Tibial artery (tissue), 4 donors: ENCODE results near the gene GINS3.

Experiments
- DNase-seq, 2 donors: peaks; one replicate each; pipeline ENCODE4 v3.0.0-alpha.2; 2019
- H3K27ac ChIP-seq, 2 donors: fragments of 200-600 bp; sonication (generic) in 1 of 2; 1 replicate in 1 of 2; 2 replicates in 1 of 2; pipeline ENCODE4 v1.5.1; 2018 to 2019; ENCODE audit warnings: mild to moderate bottlenecking in 1 of 2
- H3K27me3 ChIP-seq, 2 donors: fragments of 200-600 bp; sonication (generic) in 1 of 2; one replicate each; pipeline versions ENCODE4 v1.5.1 to v1.6.0; 2016 to 2019
- H3K36me3 ChIP-seq, 3 donors: fragments of 200-600 bp; sonication (generic) in 2 of 3; one replicate each; pipeline ENCODE4 v1.5.1; 2016 to 2019; ENCODE audit warnings: mild to moderate bottlenecking in 2 of 3
- H3K4me1 ChIP-seq, 4 donors: fragments of 200-600 bp; sonication (generic) in 2 of 4; 1 replicate in 3 of 4; 2 replicates in 1 of 4; pipeline ENCODE4 v1.5.1; 2016 to 2019
- H3K4me3 ChIP-seq, 2 donors: fragments of 200-600 bp; sonication (generic) in 1 of 2; 1 replicate in 1 of 2; 2 replicates in 1 of 2; pipeline ENCODE4 v1.5.1; 2018 to 2019; ENCODE audit warnings: mild to moderate bottlenecking in 2 of 2
- H3K9me3 ChIP-seq, 3 donors: fragments of 200-600 bp; sonication (generic) in 1 of 3; one replicate each; pipeline ENCODE4 v1.5.1; 2016 to 2019
- intact Hi-C: fragments of 100-400 bp; cut with DNase I; formaldehyde crosslinking; loops from one replicate; pipeline ENCODE4 v1.15.0; 2023; ENCODE audit warnings: low total_unique reads
- TF ChIP-seq, protein P1 (sequence below), 2 experiments: fragments of 200-600 bp in 1 of 2; fragments of 450-650 bp in 1 of 2; IDR thresholded peaks; one replicate each; pipeline ENCODE4 v1.5.1; 2017 to 2019; ENCODE audit warnings: antibody characterized with exemption in 2 of 2, mild to moderate bottlenecking in 1 of 2, moderate library complexity in 1 of 2

The GINS3 gene

GRCh38 chr16:58366247-58367031, 25.8 kb upstream of the GINS3 start:
- intact Hi-C loops = no loop called here
- Histone ChIP-seq H3K4me3 (no peak overlapping the region), H3K27ac (no peak overlapping the region), H3K9me3 (no peaks in the 10 kb centered on the region), H3K27me3 (no peaks in the 10 kb centered on the region), H3K36me3 (no peaks in the 10 kb centered on the region), H3K4me1 (no peaks in the 10 kb centered on the region)
- TF ChIP-seq, protein P1, sequence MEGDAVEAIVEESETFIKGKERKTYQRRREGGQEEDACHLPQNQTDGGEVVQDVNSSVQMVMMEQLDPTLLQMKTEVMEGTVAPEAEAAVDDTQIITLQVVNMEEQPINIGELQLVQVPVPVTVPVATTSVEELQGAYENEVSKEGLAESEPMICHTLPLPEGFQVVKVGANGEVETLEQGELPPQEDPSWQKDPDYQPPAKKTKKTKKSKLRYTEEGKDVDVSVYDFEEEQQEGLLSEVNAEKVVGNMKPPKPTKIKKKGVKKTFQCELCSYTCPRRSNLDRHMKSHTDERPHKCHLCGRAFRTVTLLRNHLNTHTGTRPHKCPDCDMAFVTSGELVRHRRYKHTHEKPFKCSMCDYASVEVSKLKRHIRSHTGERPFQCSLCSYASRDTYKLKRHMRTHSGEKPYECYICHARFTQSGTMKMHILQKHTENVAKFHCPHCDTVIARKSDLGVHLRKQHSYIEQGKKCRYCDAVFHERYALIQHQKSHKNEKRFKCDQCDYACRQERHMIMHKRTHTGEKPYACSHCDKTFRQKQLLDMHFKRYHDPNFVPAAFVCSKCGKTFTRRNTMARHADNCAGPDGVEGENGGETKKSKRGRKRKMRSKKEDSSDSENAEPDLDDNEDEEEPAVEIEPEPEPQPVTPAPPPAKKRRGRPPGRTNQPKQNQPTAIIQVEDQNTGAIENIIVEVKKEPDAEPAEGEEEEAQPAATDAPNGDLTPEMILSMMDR (IDR thresholded peaks at IDR 0.05) = no peak
- DNase-seq = no peak

DNA sequence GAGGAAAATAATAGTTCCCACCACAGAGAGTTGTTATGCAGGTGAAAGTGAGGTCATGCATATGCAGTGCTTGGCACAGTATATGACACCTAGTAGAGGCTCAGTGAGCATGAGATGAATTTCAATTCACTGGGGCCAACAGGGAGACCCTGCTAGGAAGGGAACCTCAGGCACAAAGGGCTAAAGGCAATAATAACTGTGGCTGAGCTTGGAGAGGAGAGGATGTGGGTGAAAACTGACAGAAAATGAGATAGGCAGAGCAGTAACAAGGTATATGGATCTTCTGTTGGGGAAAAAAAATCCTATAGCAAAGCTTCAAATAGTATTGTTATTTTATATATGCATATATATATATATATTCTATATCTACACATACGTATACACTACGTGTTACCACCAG, 25.0 kb upstream of the GINS3 start:
- intact Hi-C loops = no loop called here
- Histone ChIP-seq H3K4me1 (no peaks in the 10 kb centered on the region), H3K27ac (no peak overlapping the region), H3K27me3 (no peaks in the 10 kb centered on the region), H3K36me3 (no peaks in the 10 kb centered on the region), H3K4me3 (no peak overlapping the region), H3K9me3 (no peaks in the 10 kb centered on the region)
- TF ChIP-seq, protein P1 (IDR thresholded peaks at IDR 0.05) = no peak
- no peak for DNase-seq

DNA sequence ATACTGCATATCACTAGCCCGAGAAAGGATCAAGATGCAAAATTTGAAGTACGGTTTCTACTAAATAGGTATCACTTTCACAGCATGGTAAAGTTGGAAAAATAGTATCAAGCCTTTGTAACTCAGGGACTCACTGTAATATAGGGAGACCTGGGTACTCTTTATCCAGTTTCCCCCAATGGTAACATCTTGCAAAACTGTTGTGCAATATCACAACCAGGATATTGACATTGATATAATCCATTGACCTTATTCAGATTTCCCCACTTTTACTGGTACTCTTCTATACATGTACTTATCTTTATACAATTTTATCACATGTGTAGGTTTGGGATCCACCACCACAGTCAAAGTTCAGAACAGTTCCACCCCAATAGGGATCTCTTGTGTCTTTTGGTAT, 20.4 kb upstream of the GINS3 start:
- TF ChIP-seq, protein P1 (IDR thresholded peaks at IDR 0.05) = no peak
- no peaks in the 10 kb centered on the region for H3K9me3 ChIP-seq
- no peak overlapping the region for H3K4me3 ChIP-seq
- no peak for DNase-seq
- H3K27ac ChIP-seq = no peak overlapping the region
- H3K27me3 ChIP-seq = no peaks in the 10 kb centered on the region
- no peaks in the 10 kb centered on the region for H3K4me1 ChIP-seq
- intact Hi-C loops = no loop called here
- H3K36me3 ChIP-seq = no peaks in the 10 kb centered on the region

- Histone ChIP-seq H3K36me3 (no peaks in the 10 kb centered on the region), H3K4me1 (no peaks in the 10 kb centered on the region), H3K27me3 (peaks cover 0 to 10% of the 10 kb centered on the region in 2 donors), H3K27ac (no peak overlapping the region), H3K4me3 (no peak overlapping the region), H3K9me3 (no peaks in the 10 kb centered on the region)
- intact Hi-C loops = no loop called here
- no peak for DNase-seq
- TF ChIP-seq, protein P1 (IDR thresholded peaks at IDR 0.05) = no peak
Observed at GRCh38 chr16:58375386-58375785, 16.9 kb upstream of the GINS3 start.

DNA sequence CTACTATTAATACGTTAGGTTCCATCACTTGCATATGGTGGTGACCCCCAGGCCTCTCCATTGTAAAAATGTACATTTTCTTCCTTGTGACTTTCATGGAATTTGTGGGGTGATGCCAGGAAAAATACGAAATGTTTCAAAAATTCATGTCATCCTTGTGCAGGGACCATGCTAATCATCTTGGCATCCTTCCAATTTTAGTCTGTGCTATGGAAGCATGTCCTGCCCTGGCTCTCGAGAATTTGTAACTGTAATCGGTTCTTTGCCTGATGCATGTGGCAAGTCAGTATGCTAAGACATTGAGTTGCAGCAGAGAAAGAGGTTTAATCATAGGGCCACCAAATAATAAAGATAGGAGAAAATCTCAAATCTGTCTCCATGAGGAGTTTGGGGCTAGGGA, 14.3 kb upstream of the GINS3 start:
- H3K4me1 ChIP-seq = no peaks in the 10 kb centered on the region
- H3K27ac ChIP-seq = no peak overlapping the region
- peaks cover 0 to 11% of the 10 kb centered on the region in 2 donors for H3K27me3 ChIP-seq
- H3K4me3 ChIP-seq = no peak overlapping the region
- no peak for DNase-seq
- intact Hi-C loops = no loop called here
- TF ChIP-seq, protein P1 (IDR thresholded peaks at IDR 0.05) = no peak
- H3K36me3 ChIP-seq = no peaks in the 10 kb centered on the region
- no peaks in the 10 kb centered on the region for H3K9me3 ChIP-seq
